Coronary artery (tissue), 2 donors: ENCODE data around the gene DIS3L2.

ENCODE experiments used
- DNase-seq: peaks from one replicate; pipeline ENCODE4 v3.0.0-alpha.2; 2017; ENCODE audit warnings: low spot score
- H3K27ac ChIP-seq, 2 donors: fragments of 200-600 bp; sonication (generic); one replicate each; pipeline ENCODE4 v1.5.1; 2016 to 2019
- H3K4me3 ChIP-seq: fragments of 200-600 bp; sonication (generic); 2 replicates; pipeline ENCODE4 v1.5.1; 2016; ENCODE audit warnings: mild to moderate bottlenecking, moderate library complexity
- TF ChIP-seq, protein P1 (sequence below): fragments of 200-600 bp; sonication (generic); IDR thresholded peaks from one replicate; pipeline ENCODE4 v1.5.1; 2019; ENCODE audit warnings: antibody characterized with exemption

Gene DIS3L2

DNA sequence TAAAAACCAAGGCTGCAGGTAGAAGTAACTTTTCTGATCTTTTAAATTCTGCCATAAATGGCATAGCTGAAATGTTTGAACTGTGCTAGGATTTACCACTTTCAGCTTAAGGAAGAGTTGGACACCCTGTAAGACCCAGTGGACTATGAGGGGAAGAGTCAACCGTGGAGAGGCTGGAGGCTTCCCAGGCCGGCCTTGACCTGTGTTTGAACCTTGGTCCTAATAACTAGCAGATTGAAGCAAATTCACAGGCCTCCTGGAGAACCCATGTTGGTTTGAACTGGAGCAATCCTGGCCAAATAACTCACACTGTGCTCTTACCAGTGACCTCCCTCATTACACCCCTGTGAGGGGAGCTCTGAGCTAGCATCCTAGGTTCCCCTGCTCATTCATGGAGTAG is 329.8 kb downstream of the DIS3L2 start:
- H3K27ac ChIP-seq, result no peak overlapping the region
- no peak for DNase-seq
- TF ChIP-seq, protein P1, sequence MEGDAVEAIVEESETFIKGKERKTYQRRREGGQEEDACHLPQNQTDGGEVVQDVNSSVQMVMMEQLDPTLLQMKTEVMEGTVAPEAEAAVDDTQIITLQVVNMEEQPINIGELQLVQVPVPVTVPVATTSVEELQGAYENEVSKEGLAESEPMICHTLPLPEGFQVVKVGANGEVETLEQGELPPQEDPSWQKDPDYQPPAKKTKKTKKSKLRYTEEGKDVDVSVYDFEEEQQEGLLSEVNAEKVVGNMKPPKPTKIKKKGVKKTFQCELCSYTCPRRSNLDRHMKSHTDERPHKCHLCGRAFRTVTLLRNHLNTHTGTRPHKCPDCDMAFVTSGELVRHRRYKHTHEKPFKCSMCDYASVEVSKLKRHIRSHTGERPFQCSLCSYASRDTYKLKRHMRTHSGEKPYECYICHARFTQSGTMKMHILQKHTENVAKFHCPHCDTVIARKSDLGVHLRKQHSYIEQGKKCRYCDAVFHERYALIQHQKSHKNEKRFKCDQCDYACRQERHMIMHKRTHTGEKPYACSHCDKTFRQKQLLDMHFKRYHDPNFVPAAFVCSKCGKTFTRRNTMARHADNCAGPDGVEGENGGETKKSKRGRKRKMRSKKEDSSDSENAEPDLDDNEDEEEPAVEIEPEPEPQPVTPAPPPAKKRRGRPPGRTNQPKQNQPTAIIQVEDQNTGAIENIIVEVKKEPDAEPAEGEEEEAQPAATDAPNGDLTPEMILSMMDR, result no peak
- no peak overlapping the region for H3K4me3 ChIP-seq

DNA sequence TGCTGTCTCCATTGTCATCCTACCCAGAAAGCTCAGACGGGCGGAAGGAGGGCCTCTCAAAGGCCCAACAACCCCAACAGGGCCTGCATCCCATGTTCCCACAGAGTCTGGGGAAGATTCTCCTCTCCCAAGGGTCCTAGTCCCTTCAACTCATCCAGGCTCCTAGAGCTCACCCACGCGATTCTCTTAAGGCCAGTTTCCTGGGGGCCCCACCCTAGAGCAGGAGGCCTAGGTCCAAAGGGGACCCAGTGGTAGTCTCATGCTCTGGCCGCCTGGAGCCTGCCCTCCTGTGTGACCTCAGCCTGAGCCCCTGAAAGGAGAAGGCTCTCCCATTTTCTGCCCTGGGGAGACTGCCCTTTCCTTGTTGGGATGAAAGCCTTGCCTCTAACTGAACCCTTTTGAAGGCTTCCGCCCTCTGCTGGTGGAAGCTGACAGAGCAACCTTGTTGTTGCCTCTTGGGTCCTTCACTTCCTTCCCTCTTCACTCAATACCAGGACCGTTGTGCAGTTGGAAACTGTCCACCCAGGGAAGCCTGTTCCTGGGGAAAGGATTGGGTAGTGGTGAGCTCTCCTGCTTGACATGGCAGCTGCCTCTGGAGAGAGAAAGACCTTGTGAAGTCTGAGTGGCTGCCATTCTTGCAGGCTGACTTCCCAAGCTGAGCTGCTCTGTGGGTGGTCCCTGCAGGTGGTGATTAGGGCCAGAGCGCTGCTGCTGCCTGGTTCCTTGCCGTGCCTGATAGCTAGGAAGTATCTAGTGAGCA is 331.1 kb downstream of the DIS3L2 start:
- no peak overlapping the region for H3K4me3 ChIP-seq
- H3K27ac ChIP-seq, result no peak overlapping the region
- TF ChIP-seq, protein P1, result peak; percentile 19
- DNase-seq, result no peak

DNA sequence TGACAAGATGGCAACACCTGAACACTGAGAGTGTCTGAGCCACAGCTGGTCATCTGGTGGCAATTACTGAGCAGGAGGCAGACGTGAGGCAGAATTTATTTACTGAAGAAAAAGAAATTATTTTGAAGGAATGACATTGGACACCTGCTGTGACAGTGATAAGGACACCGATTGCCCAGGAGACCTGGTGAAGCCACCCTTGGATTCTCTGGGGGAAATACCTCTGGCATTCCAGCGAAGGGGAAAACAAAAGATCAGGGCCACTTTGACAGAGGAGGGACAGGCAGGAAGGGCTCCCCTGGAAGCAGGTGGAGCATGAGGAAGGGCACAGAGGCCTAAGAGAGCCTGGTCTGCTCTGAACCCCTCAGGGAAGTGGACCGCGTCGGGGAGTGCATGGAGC is 331.7 kb downstream of the DIS3L2 start:
- no peak for DNase-seq
- no peak overlapping the region for H3K27ac ChIP-seq
- no peak overlapping the region for H3K4me3 ChIP-seq
- TF ChIP-seq, protein P1, result no peak

DNA sequence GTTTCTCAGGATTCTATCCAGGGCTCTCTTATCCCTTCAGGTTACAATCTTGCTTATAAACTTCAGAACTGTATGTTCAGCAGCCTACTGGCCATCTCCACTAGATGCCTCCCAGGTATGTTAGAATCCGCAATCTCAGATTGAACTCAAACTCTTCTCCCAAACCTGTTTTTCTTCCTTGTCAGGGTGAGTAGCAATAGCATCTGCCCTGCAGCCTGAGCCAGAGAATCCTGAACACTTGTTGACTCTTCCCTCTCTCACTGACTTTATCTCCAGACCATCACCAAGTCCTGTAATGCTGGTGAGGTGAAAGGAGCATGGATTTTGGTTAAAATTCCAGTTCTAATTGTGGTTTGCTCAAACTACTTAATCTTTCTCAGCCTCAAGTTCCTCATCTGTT is 334.5 kb downstream of the DIS3L2 start:
- no peak overlapping the region for H3K27ac ChIP-seq
- no peak overlapping the region for H3K4me3 ChIP-seq
- DNase-seq, result no peak
- TF ChIP-seq, protein P1, result no peak

DNA sequence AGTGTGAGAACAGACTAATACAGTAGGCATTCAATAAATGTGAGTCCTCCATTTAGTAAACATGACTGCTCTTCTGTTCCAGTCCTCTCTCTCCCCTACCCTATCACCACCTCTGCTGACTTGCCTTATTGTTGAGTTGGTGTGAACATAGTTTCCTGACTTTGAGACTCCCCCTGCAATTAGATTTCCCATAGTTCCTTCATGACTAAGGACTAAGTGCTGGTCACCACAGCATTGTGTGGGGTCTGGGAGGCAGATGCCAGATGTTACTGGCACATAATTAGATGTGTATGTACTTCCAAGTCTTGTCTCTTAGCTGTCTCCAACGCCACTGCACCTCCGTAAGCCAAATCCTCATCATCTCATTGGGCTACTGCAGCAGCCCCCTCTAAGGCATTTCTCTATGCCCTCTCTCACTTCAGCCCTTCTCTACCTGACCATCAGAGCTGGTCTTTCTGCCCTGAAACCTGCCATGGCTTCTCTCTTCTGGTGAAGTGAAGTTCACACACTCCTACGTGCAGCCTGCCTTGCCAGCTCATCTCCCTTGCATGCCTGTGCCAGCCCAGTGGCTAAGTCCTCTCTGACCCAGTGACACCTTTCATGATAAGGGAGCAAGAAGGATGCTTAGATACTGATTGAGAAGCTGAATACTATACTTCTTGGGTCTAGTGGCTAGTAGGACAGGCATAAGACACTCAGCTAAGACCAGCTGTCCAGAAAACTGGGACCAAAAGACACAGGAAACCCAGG is 335.4 kb downstream of the DIS3L2 start:
- no peak overlapping the region for H3K27ac ChIP-seq
- DNase-seq, result no peak
- H3K4me3 ChIP-seq, result no peak overlapping the region
- TF ChIP-seq, protein P1, result no peak

DNA sequence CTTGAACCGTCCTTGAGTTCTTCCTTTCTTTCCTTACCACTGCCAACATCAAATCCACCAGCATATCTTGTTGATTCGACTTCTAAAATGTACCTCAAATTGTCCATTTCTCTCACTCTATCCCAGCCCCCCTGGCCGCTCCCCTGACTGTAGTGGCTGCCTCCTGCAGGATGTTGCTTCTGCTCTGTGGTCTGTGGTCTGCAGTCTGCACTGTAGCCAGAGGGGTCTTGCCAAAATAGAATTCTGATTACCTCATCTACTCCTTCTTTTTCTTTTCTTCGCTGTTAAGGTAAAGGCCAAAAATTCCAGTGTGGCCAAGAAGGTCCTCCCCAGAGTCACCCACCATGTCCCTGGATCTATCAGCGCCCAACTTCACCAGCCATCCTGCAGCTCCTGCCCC is 337.6 kb downstream of the DIS3L2 start:
- no peak overlapping the region for H3K27ac ChIP-seq
- TF ChIP-seq, protein P1, result no peak
- H3K4me3 ChIP-seq, result no peak overlapping the region
- no peak for DNase-seq
